GM18907 (cell line): ENCODE measurements around the gene C5orf63.
"Not testable (repeated sequence)": the region's sequence is repeated elsewhere in the genome, so short reads cannot be mapped to it uniquely, and the experiment has no call there.

Experiments used
- ATAC-seq: cut with Tn5 transposase; IDR thresholded peaks from one replicate; pipeline ENCODE4 v1.9.1; 2021; ENCODE audit warnings: mild to moderate bottlenecking, moderate library complexity; ENCODE audit not compliant: unreplicated experiment

The C5orf63 gene

DNA sequence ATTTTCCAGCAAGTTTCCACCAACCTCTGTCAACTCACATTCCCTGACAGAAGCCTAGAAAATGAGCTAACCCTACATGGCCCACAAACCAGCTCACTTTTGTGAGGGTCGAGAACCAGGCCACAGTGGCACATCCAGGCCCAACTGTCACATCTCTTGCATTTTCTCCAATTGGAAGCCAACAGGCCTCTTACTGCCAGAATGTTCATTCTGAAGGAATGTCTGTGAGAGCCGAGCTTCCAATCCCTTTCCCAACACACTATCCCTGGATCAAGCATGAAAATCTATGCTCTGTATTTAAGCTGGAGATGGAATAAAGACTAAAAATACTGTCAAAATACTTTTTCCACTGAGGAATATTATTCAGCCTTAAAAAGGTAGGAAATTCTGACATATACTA is 62.9 kb downstream of the C5orf63 start:
- ATAC-seq: no peak

GRCh38 chr5:127009784-127010183 is 63.5 kb downstream of the C5orf63 start:
- no peak for ATAC-seq

DNA sequence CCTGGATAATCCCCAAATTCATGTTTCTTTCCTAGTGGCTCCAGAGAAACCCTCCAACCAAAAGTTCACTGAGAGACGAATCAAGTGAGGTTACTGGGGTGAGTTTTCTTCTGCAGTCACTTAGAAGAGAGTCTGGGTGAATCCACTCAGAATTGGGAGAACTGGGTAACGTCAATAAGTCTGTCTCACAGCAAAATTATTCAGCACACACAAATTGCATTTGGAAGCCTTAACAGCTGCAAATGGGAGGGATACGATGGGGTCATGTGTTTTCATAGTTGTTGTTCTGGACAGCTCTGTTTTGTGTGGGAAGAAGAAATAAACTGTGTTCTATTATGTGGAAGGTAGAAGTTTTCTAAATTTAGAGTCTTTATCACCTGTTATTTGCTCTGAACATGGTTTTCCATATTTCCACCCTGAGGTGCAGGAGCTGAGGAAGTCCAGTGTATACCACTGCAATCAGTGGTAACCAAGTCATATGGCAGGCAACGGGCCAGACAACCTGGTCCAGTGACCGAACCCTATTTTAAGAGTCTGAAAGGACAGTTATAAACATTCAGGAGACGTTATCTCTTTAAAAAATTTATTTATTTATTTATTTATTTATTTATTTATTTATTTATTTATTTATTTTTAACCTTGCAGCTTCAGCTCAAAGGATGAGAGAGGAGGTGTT is 64.9 kb downstream of the C5orf63 start:
- no peak for ATAC-seq

DNA sequence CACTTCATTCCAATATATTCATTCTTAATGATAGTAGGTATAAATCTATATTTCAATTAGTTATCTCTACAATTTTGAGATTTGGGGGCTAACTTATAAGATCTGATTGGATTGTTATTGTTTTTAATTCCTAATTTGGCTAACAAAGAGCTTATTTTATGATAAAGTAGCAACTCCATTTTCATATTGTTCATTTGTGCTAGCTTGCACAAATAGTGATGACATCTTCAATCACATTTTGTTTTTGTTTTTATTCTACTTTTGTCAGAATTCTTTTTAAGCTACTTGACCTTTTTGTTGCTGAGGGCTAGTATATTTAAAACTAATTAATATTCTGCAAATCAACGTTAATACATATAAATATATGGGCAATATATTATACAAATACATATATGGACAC is 65.8 kb downstream of the C5orf63 start:
- ATAC-seq: no peak

DNA sequence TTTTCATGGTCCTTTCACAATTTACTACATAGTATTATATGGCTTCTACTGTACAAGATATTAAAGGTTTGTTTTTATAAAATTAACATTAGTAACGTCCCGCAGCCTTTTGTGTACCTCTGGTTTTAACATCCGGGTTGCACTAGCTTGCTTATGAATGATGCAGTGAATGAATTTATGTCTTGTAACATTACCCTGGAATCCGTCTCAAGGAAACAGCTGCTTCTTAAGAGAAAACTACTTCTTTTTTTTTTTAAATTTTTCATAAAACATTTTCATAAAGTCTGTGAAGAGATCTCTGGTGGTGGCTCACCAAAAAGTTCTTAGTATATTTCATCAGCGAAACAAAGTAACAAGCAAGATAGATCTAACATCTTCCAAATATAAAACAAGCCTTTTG is 66.6 kb downstream of the C5orf63 start:
- ATAC-seq: no peak

DNA sequence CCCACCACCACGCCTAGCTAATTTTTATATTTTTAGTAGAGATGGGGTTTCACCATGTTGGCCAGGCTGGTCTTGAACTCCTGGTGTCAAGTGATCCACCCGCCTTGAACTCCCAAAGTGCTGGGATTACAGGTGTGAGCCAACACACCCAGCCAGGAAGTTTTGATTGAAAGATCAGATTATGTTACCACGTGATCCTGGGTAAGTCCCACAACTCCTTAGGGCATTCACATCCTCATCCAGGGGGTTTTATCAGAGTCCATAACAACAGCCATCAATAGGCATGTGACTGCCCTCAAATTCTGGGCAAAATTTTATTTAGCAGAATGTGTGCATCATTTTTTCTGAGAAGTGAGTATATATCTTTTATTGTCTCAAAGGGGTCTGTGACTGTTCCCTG is 68.0 kb downstream of the C5orf63 start:
- not testable (repeated sequence) for ATAC-seq

- no peak for ATAC-seq
These were observed 68.6 kb downstream of the C5orf63 start for GRCh38 chr5:127004721-127005120.

- no peak for ATAC-seq
These were observed 69.4 kb downstream of the C5orf63 start for GRCh38 chr5:127003798-127004495.

DNA sequence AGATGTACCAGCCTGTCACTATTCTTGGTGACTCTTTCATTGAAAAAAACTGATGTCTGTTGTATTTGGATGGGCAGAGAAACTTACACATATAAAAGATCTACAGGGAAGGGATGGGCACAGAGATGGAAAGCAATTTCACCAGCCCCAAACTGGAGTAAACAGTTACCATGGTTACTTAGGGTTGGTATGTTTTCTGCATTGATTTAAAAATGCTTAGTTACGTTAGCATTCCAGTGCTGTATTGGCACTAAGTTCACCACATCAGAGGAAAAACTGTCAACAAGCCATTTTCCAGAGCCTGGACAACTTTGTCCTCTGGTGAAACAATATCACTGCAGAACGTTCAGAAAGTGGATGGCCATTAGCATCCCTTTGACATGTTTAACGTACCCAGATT is 70.9 kb downstream of the C5orf63 start:
- no peak for ATAC-seq

DNA sequence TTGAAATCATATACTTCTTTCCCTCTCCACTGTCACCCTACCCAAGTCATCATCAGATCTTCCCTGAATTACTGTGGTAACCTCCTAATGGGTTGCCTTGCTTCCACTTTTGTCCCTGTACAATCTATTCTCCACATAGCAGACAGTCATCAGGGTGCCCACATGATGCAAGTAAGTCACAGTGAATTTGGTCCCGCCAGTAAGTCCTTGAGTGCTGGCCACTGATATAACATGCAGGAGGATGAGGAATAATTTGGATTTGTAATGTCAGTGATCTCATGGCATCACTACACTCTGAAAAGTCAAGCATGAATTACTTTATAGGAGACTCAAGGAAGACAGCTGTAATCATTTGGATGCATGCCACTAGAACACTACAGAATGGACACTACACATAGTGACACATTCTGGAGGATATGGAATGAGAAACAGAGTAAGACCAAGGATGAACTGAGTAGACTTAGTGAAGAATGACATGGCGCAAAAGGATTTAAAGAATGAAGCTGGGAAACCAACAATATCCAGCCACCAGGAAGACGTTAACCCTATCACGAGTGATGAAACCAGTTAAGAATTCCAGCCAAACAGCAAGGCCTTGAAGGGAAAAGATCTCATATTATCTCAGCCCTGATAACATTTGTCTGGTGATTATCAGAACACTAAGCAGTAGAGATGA is 71.5 kb downstream of the C5orf63 start:
- no peak for ATAC-seq
